ENCODE data around the gene FAM171A1.

DNA sequence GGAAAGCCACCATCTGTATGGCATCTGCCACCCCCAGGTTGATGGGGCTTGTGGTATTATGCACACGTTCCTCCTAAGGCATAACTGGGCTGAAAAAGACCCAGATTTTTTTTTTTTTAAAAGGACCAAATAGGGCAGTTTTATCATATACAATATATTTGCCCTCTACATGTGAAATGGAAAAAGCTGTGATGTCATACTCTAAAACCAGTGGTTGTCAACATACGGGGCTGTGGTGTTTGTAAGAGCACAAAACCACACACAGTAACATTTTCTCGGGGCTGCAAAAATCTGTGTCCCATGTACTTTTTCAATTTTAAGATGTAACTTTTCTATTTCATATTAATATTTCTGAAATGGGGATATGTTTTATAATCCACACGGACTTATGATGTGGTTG, 34.9 kb downstream of the FAM171A1 start:
- TF ChIP-seq, protein P1, sequence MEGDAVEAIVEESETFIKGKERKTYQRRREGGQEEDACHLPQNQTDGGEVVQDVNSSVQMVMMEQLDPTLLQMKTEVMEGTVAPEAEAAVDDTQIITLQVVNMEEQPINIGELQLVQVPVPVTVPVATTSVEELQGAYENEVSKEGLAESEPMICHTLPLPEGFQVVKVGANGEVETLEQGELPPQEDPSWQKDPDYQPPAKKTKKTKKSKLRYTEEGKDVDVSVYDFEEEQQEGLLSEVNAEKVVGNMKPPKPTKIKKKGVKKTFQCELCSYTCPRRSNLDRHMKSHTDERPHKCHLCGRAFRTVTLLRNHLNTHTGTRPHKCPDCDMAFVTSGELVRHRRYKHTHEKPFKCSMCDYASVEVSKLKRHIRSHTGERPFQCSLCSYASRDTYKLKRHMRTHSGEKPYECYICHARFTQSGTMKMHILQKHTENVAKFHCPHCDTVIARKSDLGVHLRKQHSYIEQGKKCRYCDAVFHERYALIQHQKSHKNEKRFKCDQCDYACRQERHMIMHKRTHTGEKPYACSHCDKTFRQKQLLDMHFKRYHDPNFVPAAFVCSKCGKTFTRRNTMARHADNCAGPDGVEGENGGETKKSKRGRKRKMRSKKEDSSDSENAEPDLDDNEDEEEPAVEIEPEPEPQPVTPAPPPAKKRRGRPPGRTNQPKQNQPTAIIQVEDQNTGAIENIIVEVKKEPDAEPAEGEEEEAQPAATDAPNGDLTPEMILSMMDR (IDR thresholded peaks at IDR 0.05), result no peak
- no peak for TF ChIP-seq POLR2A (IDR thresholded peaks at IDR 0.05)

Measured in body of pancreas (tissue), 4 donors.